Measurements from ENCODE around the gene PCNX2.

DNA sequence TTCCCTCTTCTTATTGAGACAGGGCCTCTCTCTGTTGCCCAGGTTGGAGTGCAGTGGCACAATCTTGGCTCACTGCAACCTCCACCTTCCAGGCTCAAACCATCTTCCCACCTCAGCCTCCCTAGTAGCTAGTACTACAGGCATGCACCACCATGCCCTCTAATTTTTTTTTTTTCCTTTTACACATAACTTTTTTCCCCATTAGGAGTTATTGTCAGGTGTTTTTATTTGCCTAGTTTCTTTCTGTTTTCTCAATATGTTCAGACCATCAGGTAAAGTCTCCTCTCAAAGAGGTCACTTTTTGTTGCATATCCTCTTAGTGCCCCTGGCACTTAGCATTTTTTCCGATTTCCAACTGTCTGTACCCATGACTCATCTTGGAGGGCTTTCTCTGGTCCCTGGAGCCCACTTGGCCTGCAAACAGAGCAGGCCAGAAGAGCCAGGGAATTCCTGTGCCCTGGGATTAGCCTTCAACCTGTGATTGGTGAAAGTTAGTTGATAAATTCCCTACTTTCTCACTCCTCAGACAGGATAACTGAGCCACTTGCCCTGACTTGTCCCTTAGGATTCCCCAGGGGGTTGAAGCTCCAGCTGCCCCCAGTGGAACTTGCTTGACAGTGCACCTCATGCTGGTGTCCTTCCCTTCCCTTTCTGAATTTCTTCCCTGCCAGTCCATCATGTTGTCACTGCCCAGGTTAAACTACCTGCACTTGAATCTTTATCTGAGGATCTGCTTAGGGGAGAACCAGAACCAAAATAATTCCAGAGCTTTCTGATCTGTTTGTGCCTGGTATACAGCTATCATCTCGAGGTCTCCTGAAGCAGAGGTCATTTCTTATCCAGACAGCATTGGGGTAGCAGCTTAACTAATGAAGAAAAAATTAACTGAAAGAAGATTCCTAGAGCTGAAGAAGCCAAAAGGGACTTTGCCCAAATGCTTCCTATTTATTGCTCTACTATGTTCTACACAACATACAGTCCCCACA lies 342.7 kb downstream of the PCNX2 start:
- TF ChIP-seq, protein P1, sequence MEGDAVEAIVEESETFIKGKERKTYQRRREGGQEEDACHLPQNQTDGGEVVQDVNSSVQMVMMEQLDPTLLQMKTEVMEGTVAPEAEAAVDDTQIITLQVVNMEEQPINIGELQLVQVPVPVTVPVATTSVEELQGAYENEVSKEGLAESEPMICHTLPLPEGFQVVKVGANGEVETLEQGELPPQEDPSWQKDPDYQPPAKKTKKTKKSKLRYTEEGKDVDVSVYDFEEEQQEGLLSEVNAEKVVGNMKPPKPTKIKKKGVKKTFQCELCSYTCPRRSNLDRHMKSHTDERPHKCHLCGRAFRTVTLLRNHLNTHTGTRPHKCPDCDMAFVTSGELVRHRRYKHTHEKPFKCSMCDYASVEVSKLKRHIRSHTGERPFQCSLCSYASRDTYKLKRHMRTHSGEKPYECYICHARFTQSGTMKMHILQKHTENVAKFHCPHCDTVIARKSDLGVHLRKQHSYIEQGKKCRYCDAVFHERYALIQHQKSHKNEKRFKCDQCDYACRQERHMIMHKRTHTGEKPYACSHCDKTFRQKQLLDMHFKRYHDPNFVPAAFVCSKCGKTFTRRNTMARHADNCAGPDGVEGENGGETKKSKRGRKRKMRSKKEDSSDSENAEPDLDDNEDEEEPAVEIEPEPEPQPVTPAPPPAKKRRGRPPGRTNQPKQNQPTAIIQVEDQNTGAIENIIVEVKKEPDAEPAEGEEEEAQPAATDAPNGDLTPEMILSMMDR (conservative IDR thresholded peaks at IDR 0.05; ENCODE audit: low read depth, low read length) = peak; percentile 67
- no peak for TF ChIP-seq EZH2 (IDR thresholded peaks at IDR 0.05; ENCODE audit: borderline replicate concordance, low read depth, low read length, poor library complexity, severe bottlenecking)
